Liver (tissue), 9 donors: ENCODE measurements around the gene GGACT. TPM values are rescaled to one million over a fixed set of nuclear protein-coding genes. Genes with fewer than 3 reads are reported as not detected.

Experiments used
- DNase-seq: peaks from one replicate; pipeline ENCODE4 v3.0.0-alpha.2; 2017; ENCODE audit warnings: low spot score
- H3K27ac ChIP-seq, 2 donors: one replicate each; pipeline ENCODE4 v1.7.0; 2013; ENCODE audit warnings: inconsistent platforms in 2 of 2, low read length in 2 of 2, control low read depth in 1 of 2, low read depth in 1 of 2, mild to moderate bottlenecking in 1 of 2
- H3K27me3 ChIP-seq, 4 donors: one replicate each; pipeline versions ENCODE4 v1.6.1 to v1.7.0; 2013; ENCODE audit warnings: low read length in 3 of 4, inconsistent platforms in 1 of 4, mild to moderate bottlenecking in 1 of 4, moderate library complexity in 1 of 4; ENCODE audit not compliant: control insufficient read depth in 4 of 4, insufficient read depth in 4 of 4
- H3K36me3 ChIP-seq, 4 donors: one replicate each; pipeline versions ENCODE4 v1.6.1 to v1.7.0; 2013; ENCODE audit warnings: low read length in 3 of 4, mild to moderate bottlenecking in 3 of 4, low read depth in 1 of 4, moderate library complexity in 1 of 4; ENCODE audit not compliant: control insufficient read depth in 4 of 4, insufficient read depth in 3 of 4
- H3K4me1 ChIP-seq, 4 donors: one replicate each; pipeline versions ENCODE4 v1.6.1 to v1.7.0; 2013; ENCODE audit warnings: low read length in 3 of 4, mild to moderate bottlenecking in 3 of 4, moderate library complexity in 1 of 4; ENCODE audit not compliant: control insufficient read depth in 4 of 4, insufficient read depth in 4 of 4
- H3K4me3 ChIP-seq, 3 donors: one replicate each; pipeline versions ENCODE4 v1.6.1 to v1.7.0; 2013; ENCODE audit warnings: low read length in 3 of 3, control low read depth in 1 of 3, low read depth in 1 of 3, mild to moderate bottlenecking in 1 of 3
- H3K9ac ChIP-seq, 2 donors: one replicate each; pipeline ENCODE4 v1.7.0; 2013; ENCODE audit warnings: low read length in 2 of 2, mild to moderate bottlenecking in 2 of 2, moderate library complexity in 2 of 2, control low read depth in 1 of 2, low read depth in 1 of 2
- H3K9me3 ChIP-seq, 4 donors: one replicate each; pipeline versions ENCODE4 v1.6.1 to v1.7.0; 2013; ENCODE audit warnings: low read length in 3 of 4; ENCODE audit not compliant: control insufficient read depth in 4 of 4
- CTCF ChIP-seq: fragments of 150-350 bp; IDR thresholded peaks from 2 replicates; pipeline ENCODE4 v1.5.1; 2017; ENCODE audit warnings: improper control_type of control experiment, low read depth, low read length; ENCODE audit not compliant: missing input control
- EGR1 ChIP-seq, 2 donors: IDR thresholded peaks; 2 replicates each; pipeline ENCODE4 v1.6.1; 2016 to 2018; ENCODE audit warnings: antibody characterized with exemption in 2 of 2, low read depth in 2 of 2
- FOXA1 ChIP-seq: IDR thresholded peaks from 2 replicates; pipeline ENCODE4 v1.6.1; 2016; ENCODE audit warnings: antibody characterized with exemption
- FOXA2 ChIP-seq: IDR thresholded peaks from 2 replicates; pipeline ENCODE4 v1.6.1; 2016; ENCODE audit warnings: antibody characterized with exemption
- HNF4A ChIP-seq, 2 donors: conservative IDR thresholded peaks; 2 replicates each; pipeline ENCODE4 v1.6.1; 2016; ENCODE audit warnings: antibody characterized with exemption in 2 of 2, mild to moderate bottlenecking in 2 of 2
- HNF4G ChIP-seq: IDR thresholded peaks from 2 replicates; pipeline ENCODE4 v1.6.1; 2016; ENCODE audit warnings: antibody characterized with exemption
- JUND ChIP-seq, 2 donors: IDR thresholded peaks; 2 replicates each; pipeline ENCODE4 v1.6.1; 2016; ENCODE audit warnings: antibody characterized with exemption in 2 of 2
- MAX ChIP-seq: IDR thresholded peaks from 2 replicates; pipeline ENCODE4 v1.6.1; 2016; ENCODE audit warnings: antibody characterized with exemption
- NR2F2 ChIP-seq: IDR thresholded peaks from 2 replicates; pipeline ENCODE4 v1.6.1; 2016; ENCODE audit warnings: antibody characterized with exemption
- RAD21 ChIP-seq, 2 donors: IDR thresholded peaks; 2 replicates each; pipeline ENCODE4 v1.6.1; 2016; ENCODE audit warnings: antibody characterized with exemption in 2 of 2, mild to moderate bottlenecking in 2 of 2
- RXRA ChIP-seq, 2 donors: IDR thresholded peaks; 2 replicates each; pipeline ENCODE4 v1.6.1; 2017 to 2018; ENCODE audit warnings: antibody characterized with exemption in 2 of 2, mild to moderate bottlenecking in 1 of 2
- SP1 ChIP-seq: IDR thresholded peaks from 2 replicates; pipeline ENCODE4 v1.6.1; 2018; ENCODE audit warnings: antibody characterized with exemption, mild to moderate bottlenecking
- TAF1 ChIP-seq: conservative IDR thresholded peaks from 2 replicates; pipeline ENCODE4 v1.6.1; 2016; ENCODE audit warnings: antibody characterized with exemption, mild to moderate bottlenecking
- ZBTB33 ChIP-seq: IDR thresholded peaks from 2 replicates; pipeline ENCODE4 v1.6.1; 2016; ENCODE audit warnings: antibody characterized with exemption
- WGBS: extraction: QIAGEN DNeasy Blood & Tissue Kit; methylation state at CpG from one replicate; pipeline ENCODE4 v1.1.7; 2013; 5-methylcytosine and 5-hydroxymethylcytosine counted together
- polyA plus RNA-seq, 2 donors: library from polyadenylated mRNA; stranded (reverse) in 1 of 2; unstranded in 1 of 2; fragments of 200-250 nt in 1 of 2; fragments of >200 nt in 1 of 2; fragmentation: Nextera tagmentation in 1 of 2; extraction: Ambion mirVana in 1 of 2; gene quantifications; one replicate each; pipeline versions ENCODE4 v1.2.1 to v1.2.3, GENCODE V29; 2013 to 2015
- total RNA-seq, 2 donors: library from RNA; depleted of rRNA; stranded (reverse); fragments of >200 nt; gene quantifications; one replicate each; pipeline ENCODE4 v1.2.3, GENCODE V29; 2014
- donor health status: healthy.
- donor health status: healthy.
- donor health status: healthy.
- donor health status: healthy.
- donor health status: healthy.

GGACT gene
- total and polyA plus RNA-seq, 4 donors = 2.5 to 6.3 (median 4.1) TPM

GRCh38 chr13:100544866-100545683 lies 43.5 kb downstream of the GGACT start:
- no peaks in the 10 kb centered on the region for H3K9me3 ChIP-seq
- H3K27ac ChIP-seq = peak overlapping the region; percentile 72 to 83
- no peak overlapping the region for H3K9ac ChIP-seq
- 46% methylated on average over 22 of the region's 22 CpGs for WGBS
- peak overlapping the region in 1 of 3 donors; percentile 36 for H3K4me3 ChIP-seq
- TF ChIP-seq TAF1 = no peak
- TF ChIP-seq ZBTB33 = no peak
- peak; percentile 38 for TF ChIP-seq SP1
- TF ChIP-seq RXRA (IDR thresholded peaks at IDR 0.05) = peak; percentile 49 to 59
- peak in 1 of 2 donors; percentile 44 for TF ChIP-seq RAD21 (IDR thresholded peaks at IDR 0.05)
- no peak for TF ChIP-seq JUND (IDR thresholded peaks at IDR 0.05)
- peak in 1 of 2 donors; percentile 32 for TF ChIP-seq HNF4A (conservative IDR thresholded peaks at IDR 0.05)
- TF ChIP-seq CTCF = no peak
- peak; percentile 74 for TF ChIP-seq MAX
- no peak for TF ChIP-seq FOXA1
- TF ChIP-seq NR2F2 = no peak
- no peak for TF ChIP-seq HNF4G
- peak in 1 of 2 donors; percentile 21 for TF ChIP-seq EGR1 (IDR thresholded peaks at IDR 0.05; ENCODE audit: low read depth in 2 of 2)
- no peaks in the 10 kb centered on the region for H3K27me3 ChIP-seq
- no peak for DNase-seq
- peaks cover 1 to 43% (median 31%) of the 10 kb centered on the region in 4 donors for H3K4me1 ChIP-seq
- H3K36me3 ChIP-seq = no peaks in the 10 kb centered on the region

GRCh38 chr13:100543872-100544602 lies 44.6 kb downstream of the GGACT start:
- H3K36me3 ChIP-seq = no peaks in the 10 kb centered on the region
- H3K9me3 ChIP-seq = no peaks in the 10 kb centered on the region
- no peaks in the 10 kb centered on the region for H3K27me3 ChIP-seq
- no peak for DNase-seq
- H3K4me1 ChIP-seq = peaks cover 1 to 43% (median 31%) of the 10 kb centered on the region in 4 donors
- H3K4me3 ChIP-seq = peak overlapping the region in 2 of 3 donors; percentile 36 to 38
- peak overlapping the region; percentile 72 to 83 for H3K27ac ChIP-seq
- TF ChIP-seq RXRA (IDR thresholded peaks at IDR 0.05) (peak; percentile 71 to 84), HNF4G (peak; percentile 11), NR2F2 (peak; percentile 93), RAD21 (IDR thresholded peaks at IDR 0.05) (no peak), FOXA2 (no peak), EGR1 (IDR thresholded peaks at IDR 0.05; ENCODE audit: low read depth in 2 of 2) (no peak), JUND (IDR thresholded peaks at IDR 0.05) (peak in 1 of 2 donors; percentile 10), HNF4A (conservative IDR thresholded peaks at IDR 0.05) (peak; percentile 59 to 65), ZBTB33 (no peak), SP1 (peak; percentile 66)
- peak overlapping the region in 1 of 2 donors; percentile 66 for H3K9ac ChIP-seq
- 29% methylated on average over 26 of the region's 26 CpGs for WGBS
